ENCODE data around the gene HDAC4. TPM values are rescaled to one million over a fixed set of nuclear protein-coding genes. Genes with fewer than 3 reads are reported as not detected.

HDAC4 gene
- total and polyA plus RNA-seq, 2 of the 4 experiments (the other 2 are of a cell fraction) = 4.1 to 7.2 TPM

- Histone ChIP-seq H3K4ac (ENCODE audit: low read depth, low read length) (no peak overlapping the region), H3K4me1 (ENCODE audit: control insufficient read depth, insufficient read depth, low read length) (peaks cover 2% of the 10 kb centered on the region; the same call in 1 of the 2 replicates), H2BK20ac (ENCODE audit: low read depth, low read length) (no peak overlapping the region), H3K4me2 (ENCODE audit: low read depth, low read length) (no peak overlapping the region), H3K14ac (replicated peaks; ENCODE audit: low read depth, low read length) (no peak overlapping the region), H3K4me3 (ENCODE audit: insufficient read depth, low read depth, low read length) (no peak overlapping the region), H4K8ac (ENCODE audit: low read depth in 2 of 2, low read length in 2 of 2) (no peak overlapping the region), H3K23ac (ENCODE audit: low read depth, low read length) (no peak overlapping the region), H3K27ac (ENCODE audit: insufficient read depth, low read length) (no peak overlapping the region), H3K9me3 (ENCODE audit: control insufficient read depth, insufficient read depth, low read length) (no peaks in the 10 kb centered on the region), H2AFZ (replicated peaks; ENCODE audit: low read length, poor library complexity) (no peak overlapping the region), H3K9ac (ENCODE audit: low read depth, low read length) (no peak overlapping the region), H3K9me1 (ENCODE audit: insufficient read depth, low read length) (no peaks in the 10 kb centered on the region; the same call in 1 of the 2 replicates), H2AK9ac (replicated peaks; ENCODE audit: low read depth, low read length, poor library complexity) (no peak overlapping the region), H2AK5ac (ENCODE audit: low read depth, low read length) (no peak overlapping the region), H2BK120ac (ENCODE audit: low read depth, low read length) (no peak overlapping the region), H3K56ac (ENCODE audit: extremely low read depth, insufficient read depth, low read length) (no peak overlapping the region), H2BK15ac (ENCODE audit: low read depth, low read length) (no peak overlapping the region), H3K36me3 (ENCODE audit: control insufficient read depth, insufficient read depth, low read length) (peaks cover 12% of the 10 kb centered on the region), H4K5ac (ENCODE audit: low read depth, low read length) (no peak overlapping the region), H3K79me1 (ENCODE audit: low read depth in 1 of 2, low read length in 2 of 2) (peaks cover 17 to 19% of the 10 kb centered on the region in 2 experiments), H3K18ac (ENCODE audit: low read depth, low read length) (no peak overlapping the region), H2BK5ac (ENCODE audit: low read depth, low read length, poor library complexity, severe bottlenecking) (no peak overlapping the region), H4K20me1 (ENCODE audit: insufficient read depth, low read length) (peaks cover 5% of the 10 kb centered on the region), H4K91ac (ENCODE audit: insufficient read depth, low read depth, low read length) (no peak overlapping the region), H3K27me3 (ENCODE audit: control insufficient read depth, insufficient read depth, low read length) (no peaks in the 10 kb centered on the region)
- dilution Hi-C loops (cut with HindIII; ENCODE audit: low sequenced_read_pairs, unreplicated experiment) = no loop called here
- TF ChIP-seq ELK1 (IDR thresholded peaks at IDR 0.05; ENCODE audit: borderline replicate concordance, low read depth, low read length) = no peak
- TF ChIP-seq CEBPB (IDR thresholded peaks at IDR 0.05; ENCODE audit: low read depth, low read length) = no peak
- no peak for TF ChIP-seq CTCF (conservative IDR thresholded peaks at IDR 0.05; ENCODE audit: low read depth, low read length)
- TF ChIP-seq MXI1 (IDR thresholded peaks at IDR 0.05; ENCODE audit: borderline replicate concordance, low read depth, low read length) = no peak
- TF ChIP-seq RCOR1 (IDR thresholded peaks at IDR 0.05; ENCODE audit: insufficient replicate concordance, low read length) = no peak
- no peak for TF ChIP-seq USF2 (IDR thresholded peaks at IDR 0.05; ENCODE audit: low read depth, low read length)
- TF ChIP-seq MAZ (IDR thresholded peaks at IDR 0.05; ENCODE audit: borderline replicate concordance, low read depth, low read length) = no peak
- TF ChIP-seq MAFK (IDR thresholded peaks at IDR 0.05; ENCODE audit: low read depth, low read length) = no peak
- TF ChIP-seq NFE2L2 (IDR thresholded peaks at IDR 0.05; ENCODE audit: low read depth, low read length) = no peak
- TF ChIP-seq RFX5 (IDR thresholded peaks at IDR 0.05; ENCODE audit: low read depth, low read length) = no peak
- no peak for TF ChIP-seq FOS (IDR thresholded peaks at IDR 0.05; ENCODE audit: low read depth, low read length)
- no peak for TF ChIP-seq BHLHE40 (IDR thresholded peaks at IDR 0.05; ENCODE audit: low read depth, low read length)
- in situ Hi-C loops (cut with MboI; ENCODE audit: low sequenced_read_pairs) = no loop called here
- DNase-seq = no peak
- ChIA-PET POLR2A (ENCODE audit: unreplicated experiment) (no interaction called here), CTCF (no interaction called here)
- intact Hi-C loops (cut with micrococcal nuclease) = no loop called here
- WGBS, 2 experiments (ENCODE audit: extremely low coverage in 2 of 2, insufficient read length in 1 of 2) = no CpG with 5 or more reads among the region's 6 CpGs
- ATAC-seq (ENCODE audit: low read depth) = no peak
- BruUV-seq (replicated peaks) = no TSS peak
These were observed 199.3 kb downstream of the HDAC4 start for GRCh38 chr2:239201531-239201876.

Measured in IMR-90 (cell line).